CD14-positive monocyte (primary cell): ENCODE measurements around the gene DTNA. TPM values are rescaled to one million over a fixed set of nuclear protein-coding genes. Genes with fewer than 3 reads are reported as not detected.

Experiments
- DNase-seq, 3 donors: peaks; one replicate each; pipeline ENCODE4 v3.0.0-alpha.2; 2011 to 2022
- H2AFZ ChIP-seq: 2 replicates; pipeline ENCODE4 v1.6.0; 2012; ENCODE audit warnings: mild to moderate bottlenecking, low read depth, low read length, inconsistent platforms; ENCODE audit not compliant: insufficient read depth, poor library complexity, severe bottlenecking
- H3K27ac ChIP-seq, 2 donors: 1 replicate in 1 of 2; 2 replicates in 1 of 2; pipeline ENCODE4 v1.5.1; 2012 to 2013; ENCODE audit warnings: low read length in 2 of 2, control low read depth in 1 of 2, inconsistent platforms in 1 of 2, low read depth in 1 of 2, mild to moderate bottlenecking in 1 of 2
- H3K27me3 ChIP-seq, 2 donors: one replicate each; pipeline versions ENCODE4 v1.6.0 to v1.6.1; 2011 to 2013; ENCODE audit warnings: low read length in 2 of 2; ENCODE audit not compliant: control insufficient read depth in 2 of 2, insufficient read depth in 2 of 2
- H3K36me3 ChIP-seq, 2 donors: replicated peaks in 1 of 2; 1 replicate in 1 of 2; 2 replicates in 1 of 2; pipeline versions ENCODE4 v1.5.1 to v1.6.1; 2012 to 2013; ENCODE audit warnings: low read length in 2 of 2, control low read depth in 1 of 2, inconsistent platforms in 1 of 2, mild to moderate bottlenecking in 1 of 2; ENCODE audit not compliant: insufficient read depth in 2 of 2, control insufficient read depth in 1 of 2
- H3K4me1 ChIP-seq, 2 donors: 1 replicate in 1 of 2; 2 replicates in 1 of 2; pipeline versions ENCODE4 v1.5.1 to v1.6.1; 2012 to 2013; ENCODE audit warnings: low read length in 2 of 2, control low read depth in 1 of 2, inconsistent platforms in 1 of 2, mild to moderate bottlenecking in 1 of 2, moderate library complexity in 1 of 2; ENCODE audit not compliant: insufficient read depth in 2 of 2, control insufficient read depth in 1 of 2
- H3K4me2 ChIP-seq: replicated peaks from 2 replicates; pipeline ENCODE3; 2012; ENCODE audit warnings: low read length, moderate library complexity, mild to moderate bottlenecking; ENCODE audit not compliant: poor library complexity, severe bottlenecking; ENCODE audit errors: extremely low read depth
- H3K4me3 ChIP-seq, 3 experiments: fragments of 200-600 bp in 1 of 3; sonication (generic) in 1 of 3; replicated peaks in 1 of 3; 1 replicate in 2 of 3; 2 replicates in 1 of 3; pipeline ENCODE4 v1.5.1; 2011 to 2013; ENCODE audit warnings: low read length in 3 of 3, mild to moderate bottlenecking in 3 of 3, control low read depth in 2 of 3, low read depth in 2 of 3, inconsistent platforms in 1 of 3, moderate library complexity in 1 of 3
- H3K79me2 ChIP-seq: 2 replicates; pipeline ENCODE4 v1.6.0; 2012; ENCODE audit warnings: mild to moderate bottlenecking, control low read depth, inconsistent platforms, low read length, moderate library complexity; ENCODE audit not compliant: insufficient read depth
- H3K9ac ChIP-seq: 2 replicates; pipeline ENCODE4 v1.6.0; 2017; ENCODE audit warnings: low read length, mild to moderate bottlenecking; ENCODE audit not compliant: insufficient read depth, poor library complexity, severe bottlenecking
- H3K9me3 ChIP-seq, 2 donors: replicated peaks in 1 of 2; 1 replicate in 1 of 2; 2 replicates in 1 of 2; pipeline versions ENCODE4 v1.5.1 to v1.6.1; 2012 to 2013; ENCODE audit warnings: low read length in 2 of 2, control low read depth in 1 of 2; ENCODE audit not compliant: control insufficient read depth in 1 of 2, insufficient read depth in 1 of 2
- H4K20me1 ChIP-seq: 2 replicates; pipeline ENCODE4 v1.6.0; 2012; ENCODE audit warnings: mild to moderate bottlenecking, low read length, control low read depth, moderate library complexity; ENCODE audit not compliant: insufficient read depth
- H3K27ac Mint-ChIP-seq, 7 donors: one replicate each; pipeline ENCODE4 v1.8.0; 2020; ENCODE audit warnings: mild to moderate bottlenecking in 7 of 7, mixed read lengths in 7 of 7, moderate library complexity in 6 of 7, inconsistent platforms in 2 of 7
- H3K27me3 Mint-ChIP-seq, 3 donors: one replicate each; pipeline ENCODE4 v1.8.0; 2021 to 2022; ENCODE audit warnings: low read depth in 3 of 3, mild to moderate bottlenecking in 3 of 3, mixed read lengths in 3 of 3, moderate library complexity in 3 of 3, inconsistent platforms in 1 of 3
- H3K36me3 Mint-ChIP-seq, 2 donors: one replicate each; pipeline ENCODE4 v1.8.0; 2020; ENCODE audit warnings: mixed read lengths in 2 of 2, inconsistent platforms in 1 of 2, mild to moderate bottlenecking in 1 of 2
- H3K4me1 Mint-ChIP-seq: one replicate; pipeline ENCODE4 v1.8.0; 2020; ENCODE audit warnings: mild to moderate bottlenecking, mixed read lengths
- H3K4me3 Mint-ChIP-seq, 2 donors: one replicate each; pipeline ENCODE4 v1.8.0; 2020; ENCODE audit warnings: mild to moderate bottlenecking in 2 of 2, mixed read lengths in 2 of 2, moderate library complexity in 1 of 2
- H3K9me3 Mint-ChIP-seq, 7 donors: one replicate each; pipeline ENCODE4 v1.8.0; 2020 to 2022; ENCODE audit warnings: mixed read lengths in 7 of 7, mild to moderate bottlenecking in 6 of 7, moderate library complexity in 6 of 7, inconsistent platforms in 2 of 7
- WGBS: methylation state at CpG from one replicate; pipeline ENCODE4 v1.1.5; 2013; ENCODE audit warnings: missing lambda C conversion rate; ENCODE audit not compliant: insufficient coverage; 5-methylcytosine and 5-hydroxymethylcytosine counted together
- intact Hi-C, 2 donors: fragments of 100-400 bp; cut with micrococcal nuclease; formaldehyde crosslinking; loops; one replicate each; pipeline versions ENCODE4 v1.15.0 to v1.15.1; 2023
- polyA plus RNA-seq, 3 donors: library from polyadenylated mRNA; depleted of rRNA in 1 of 3; unstranded in 2 of 3; stranded (reverse) in 1 of 3; fragments of 300-500 nt in 2 of 3; fragments of >200 nt in 1 of 3; fragmentation: Illumina TruSeq in 2 of 3; gene quantifications; 1 replicate in 2 of 3; 2 replicates in 1 of 3; pipeline ENCODE4 v1.2.3, GENCODE V29; 2012 to 2021
- TF ChIP-seq, protein P1 (sequence below): fragments of 200-600 bp; IDR thresholded peaks from one replicate; pipeline ENCODE4 v1.8.0; 2022; ENCODE audit warnings: antibody characterized with exemption, mild to moderate bottlenecking

The DTNA gene
- polyA plus RNA-seq, 3 donors, result 0.53 to 2.3 (median 0.76) TPM

DNA sequence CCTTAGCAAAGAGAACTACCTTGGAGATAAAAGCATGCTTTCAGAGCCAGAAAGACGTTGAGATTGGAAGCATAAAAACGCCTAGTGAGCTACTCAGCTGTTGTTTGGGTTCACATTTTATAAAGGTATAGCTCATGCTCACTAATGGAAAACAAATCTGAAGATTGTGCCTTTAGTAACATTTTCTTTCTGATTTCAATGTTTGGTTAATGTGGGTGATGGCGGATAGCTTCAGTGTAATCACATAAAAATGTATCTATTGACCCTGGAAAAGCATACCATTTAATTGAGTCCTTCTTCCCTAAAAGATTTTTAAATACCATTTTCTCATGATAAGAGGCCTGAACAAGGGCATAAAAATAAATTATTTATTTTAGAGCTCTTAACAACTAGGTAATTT lies 73.4 kb downstream of the DTNA start:
- H3K27ac Mint-ChIP-seq, result no peak overlapping the region
- intact Hi-C loops, result no loop called here
- Histone ChIP-seq H3K79me2 (no peaks in the 10 kb centered on the region), H3K36me3 (no peaks in the 10 kb centered on the region), H4K20me1 (no peaks in the 10 kb centered on the region), H3K4me3 (no peak overlapping the region), H2AFZ (no peak overlapping the region), H3K4me1 (no peaks in the 10 kb centered on the region), H3K4me2 (no peak overlapping the region), H3K9ac (no peak overlapping the region), H3K27me3 (no peaks in the 10 kb centered on the region), H3K9me3 (no peaks in the 10 kb centered on the region), H3K27ac (no peak overlapping the region)
- H3K36me3 Mint-ChIP-seq, result no peaks in the 10 kb centered on the region
- TF ChIP-seq, protein P1, sequence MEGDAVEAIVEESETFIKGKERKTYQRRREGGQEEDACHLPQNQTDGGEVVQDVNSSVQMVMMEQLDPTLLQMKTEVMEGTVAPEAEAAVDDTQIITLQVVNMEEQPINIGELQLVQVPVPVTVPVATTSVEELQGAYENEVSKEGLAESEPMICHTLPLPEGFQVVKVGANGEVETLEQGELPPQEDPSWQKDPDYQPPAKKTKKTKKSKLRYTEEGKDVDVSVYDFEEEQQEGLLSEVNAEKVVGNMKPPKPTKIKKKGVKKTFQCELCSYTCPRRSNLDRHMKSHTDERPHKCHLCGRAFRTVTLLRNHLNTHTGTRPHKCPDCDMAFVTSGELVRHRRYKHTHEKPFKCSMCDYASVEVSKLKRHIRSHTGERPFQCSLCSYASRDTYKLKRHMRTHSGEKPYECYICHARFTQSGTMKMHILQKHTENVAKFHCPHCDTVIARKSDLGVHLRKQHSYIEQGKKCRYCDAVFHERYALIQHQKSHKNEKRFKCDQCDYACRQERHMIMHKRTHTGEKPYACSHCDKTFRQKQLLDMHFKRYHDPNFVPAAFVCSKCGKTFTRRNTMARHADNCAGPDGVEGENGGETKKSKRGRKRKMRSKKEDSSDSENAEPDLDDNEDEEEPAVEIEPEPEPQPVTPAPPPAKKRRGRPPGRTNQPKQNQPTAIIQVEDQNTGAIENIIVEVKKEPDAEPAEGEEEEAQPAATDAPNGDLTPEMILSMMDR, result no peak
- DNase-seq, result no peak
- H3K27me3 Mint-ChIP-seq, result peaks cover 0 to 3% (median 1%) of the 10 kb centered on the region in 3 donors
- WGBS, result no CpG with 5 or more reads among the region's 3 CpGs
- H3K9me3 Mint-ChIP-seq, result no peaks in the 10 kb centered on the region
- no peaks in the 10 kb centered on the region for H3K4me1 Mint-ChIP-seq
- no peak overlapping the region for H3K4me3 Mint-ChIP-seq

DNA sequence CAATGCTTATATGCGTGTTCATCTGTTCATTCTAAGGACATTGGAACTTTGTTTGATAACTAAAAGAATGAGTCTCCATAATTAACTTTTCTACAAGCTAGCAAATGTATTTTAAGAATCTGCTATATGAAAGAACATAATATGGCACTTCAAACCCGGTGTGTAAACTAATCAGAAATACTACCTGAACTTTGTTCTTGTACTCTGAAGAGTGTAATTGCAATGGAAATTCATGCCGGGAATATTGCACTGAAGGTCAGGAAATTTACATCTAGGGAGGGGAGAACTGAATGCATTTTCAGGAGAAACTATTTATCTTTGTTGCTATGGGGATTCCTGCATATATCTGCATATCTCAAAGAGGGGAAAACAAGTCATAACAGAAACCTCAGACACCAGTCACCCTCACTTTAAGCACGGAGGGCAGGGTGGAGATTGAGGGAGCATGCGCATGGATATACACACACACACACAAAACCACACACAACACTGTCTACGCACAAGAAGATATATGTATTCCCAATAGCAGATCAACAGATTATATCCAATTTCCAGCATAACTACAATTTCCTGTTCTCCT lies 76.2 kb downstream of the DTNA start:
- no peak overlapping the region for H3K4me3 ChIP-seq
- no peak overlapping the region for H3K9ac ChIP-seq
- Mint-ChIP-seq H3K27me3 (peaks cover 0 to 3% (median 1%) of the 10 kb centered on the region in 3 donors), H3K4me1 (no peaks in the 10 kb centered on the region), H3K36me3 (no peaks in the 10 kb centered on the region), H3K9me3 (no peaks in the 10 kb centered on the region), H3K4me3 (no peak overlapping the region), H3K27ac (no peak overlapping the region)
- no peaks in the 10 kb centered on the region for H4K20me1 ChIP-seq
- intact Hi-C loops, result no loop called here
- 82% methylated on average over 2 of the region's 6 CpGs for WGBS
- no peaks in the 10 kb centered on the region for H3K9me3 ChIP-seq
- H3K27ac ChIP-seq, result no peak overlapping the region
- DNase-seq, result no peak
- no peaks in the 10 kb centered on the region for H3K79me2 ChIP-seq
- H3K4me2 ChIP-seq, result no peak overlapping the region
- no peaks in the 10 kb centered on the region for H3K27me3 ChIP-seq
- H3K4me1 ChIP-seq, result no peaks in the 10 kb centered on the region
- H2AFZ ChIP-seq, result no peak overlapping the region
- TF ChIP-seq, protein P1, result no peak
- H3K36me3 ChIP-seq, result no peaks in the 10 kb centered on the region
